Thyroid gland (tissue), 4 donors: Measurements from ENCODE around the gene CUTA.

ENCODE experiments used
- POLR2A ChIP-seq, 2 donors: fragments of 450-650 bp; IDR thresholded peaks; one replicate each; pipeline ENCODE4 v1.6.1; 2017; ENCODE audit warnings: antibody characterized with exemption in 2 of 2, mild to moderate bottlenecking in 2 of 2, moderate library complexity in 1 of 2
- TF ChIP-seq, protein P1 (sequence below), 6 experiments: fragments of 200-600 bp in 3 of 6; fragments of 450-650 bp in 3 of 6; sonication (generic) in 3 of 6; IDR thresholded peaks; one replicate each; pipeline ENCODE4 v1.5.1; 2016 to 2019; ENCODE audit warnings: antibody characterized with exemption in 6 of 6, mild to moderate bottlenecking in 2 of 6, inconsistent platforms in 1 of 6, moderate library complexity in 1 of 6

- no peak for TF ChIP-seq POLR2A (IDR thresholded peaks at IDR 0.05)
- TF ChIP-seq, protein P1, sequence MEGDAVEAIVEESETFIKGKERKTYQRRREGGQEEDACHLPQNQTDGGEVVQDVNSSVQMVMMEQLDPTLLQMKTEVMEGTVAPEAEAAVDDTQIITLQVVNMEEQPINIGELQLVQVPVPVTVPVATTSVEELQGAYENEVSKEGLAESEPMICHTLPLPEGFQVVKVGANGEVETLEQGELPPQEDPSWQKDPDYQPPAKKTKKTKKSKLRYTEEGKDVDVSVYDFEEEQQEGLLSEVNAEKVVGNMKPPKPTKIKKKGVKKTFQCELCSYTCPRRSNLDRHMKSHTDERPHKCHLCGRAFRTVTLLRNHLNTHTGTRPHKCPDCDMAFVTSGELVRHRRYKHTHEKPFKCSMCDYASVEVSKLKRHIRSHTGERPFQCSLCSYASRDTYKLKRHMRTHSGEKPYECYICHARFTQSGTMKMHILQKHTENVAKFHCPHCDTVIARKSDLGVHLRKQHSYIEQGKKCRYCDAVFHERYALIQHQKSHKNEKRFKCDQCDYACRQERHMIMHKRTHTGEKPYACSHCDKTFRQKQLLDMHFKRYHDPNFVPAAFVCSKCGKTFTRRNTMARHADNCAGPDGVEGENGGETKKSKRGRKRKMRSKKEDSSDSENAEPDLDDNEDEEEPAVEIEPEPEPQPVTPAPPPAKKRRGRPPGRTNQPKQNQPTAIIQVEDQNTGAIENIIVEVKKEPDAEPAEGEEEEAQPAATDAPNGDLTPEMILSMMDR (IDR thresholded peaks at IDR 0.05), result no peak
Measured at GRCh38 chr6:33438978-33439594, 21.2 kb upstream of the CUTA start.
